ENCODE results near the gene C20orf202.
"Not testable (repeated sequence)": the region's sequence is repeated elsewhere in the genome, so short reads cannot be mapped to it uniquely, and the experiment has no call there.

C20orf202 gene

GRCh38 chr20:1250282-1250681 lies 47.0 kb downstream of the C20orf202 start:
- not testable (repeated sequence) for DNase-seq

GRCh38 chr20:1252416-1252815 lies 49.2 kb downstream of the C20orf202 start:
- no peak for DNase-seq

GRCh38 chr20:1254254-1254653 lies 51.0 kb downstream of the C20orf202 start:
- no peak for DNase-seq

GRCh38 chr20:1255675-1256074 lies 52.4 kb downstream of the C20orf202 start:
- DNase-seq: no peak
